HG03045 (cell line): Measurements from ENCODE around the gene MUSTN1.

Experiments
- ATAC-seq: cut with Tn5 transposase; IDR thresholded peaks from one replicate; pipeline ENCODE4 v1.9.1; 2021; ENCODE audit warnings: mild to moderate bottlenecking, moderate library complexity; ENCODE audit not compliant: unreplicated experiment

Gene MUSTN1

DNA sequence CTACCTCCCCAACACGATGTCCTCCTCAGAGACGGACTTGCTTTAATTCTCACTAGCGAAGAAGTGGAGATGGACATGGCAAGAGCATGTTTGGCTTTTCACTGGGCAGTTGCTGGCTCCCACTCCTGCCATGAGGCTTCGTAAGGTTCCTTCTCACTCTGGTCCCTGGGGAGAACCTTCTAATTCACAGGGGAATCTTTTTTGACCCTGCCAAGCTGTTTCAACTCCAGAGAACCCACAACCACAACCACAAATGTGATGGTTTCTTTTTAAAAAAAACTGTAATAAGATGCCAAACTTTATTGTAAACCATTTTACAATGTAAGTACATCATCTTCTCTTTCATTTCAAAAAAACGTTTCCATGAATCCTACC is 1.6 kb upstream of the MUSTN1 start:
- no peak for ATAC-seq

DNA sequence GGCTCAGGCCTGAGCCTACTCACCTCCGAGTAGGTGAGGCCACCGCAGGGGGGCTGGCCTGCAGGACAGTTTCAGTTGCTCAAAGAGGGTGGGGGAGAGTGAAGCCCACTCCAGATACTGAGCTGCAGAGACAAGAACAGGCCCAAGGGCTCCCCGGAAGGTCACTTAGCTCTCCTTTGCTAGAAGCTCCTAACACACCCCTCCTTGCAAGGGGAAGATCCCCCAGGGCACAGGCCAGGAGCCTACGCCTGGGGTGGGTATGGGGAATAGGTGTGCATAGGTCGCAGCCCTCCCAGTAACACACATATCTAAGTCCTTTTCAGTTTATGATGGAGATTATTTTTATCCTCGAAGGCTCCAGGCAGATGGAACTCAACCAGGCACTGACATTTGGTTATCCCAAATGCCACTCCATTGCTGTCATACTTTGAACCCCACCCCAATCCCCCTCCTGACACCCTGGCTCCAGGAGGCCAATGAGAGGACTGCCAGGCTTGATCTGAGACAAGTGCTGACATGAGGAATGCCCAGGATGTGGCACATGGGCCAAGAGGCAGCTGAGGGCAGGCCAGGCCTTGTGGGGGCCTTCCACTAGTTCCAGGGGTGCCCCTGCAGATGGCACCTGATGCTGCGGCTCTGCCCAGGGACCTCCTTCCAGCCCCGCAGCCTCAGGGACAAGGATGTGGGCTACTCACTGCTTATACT is 1.1 kb upstream of the MUSTN1 start:
- ATAC-seq, result no peak

DNA sequence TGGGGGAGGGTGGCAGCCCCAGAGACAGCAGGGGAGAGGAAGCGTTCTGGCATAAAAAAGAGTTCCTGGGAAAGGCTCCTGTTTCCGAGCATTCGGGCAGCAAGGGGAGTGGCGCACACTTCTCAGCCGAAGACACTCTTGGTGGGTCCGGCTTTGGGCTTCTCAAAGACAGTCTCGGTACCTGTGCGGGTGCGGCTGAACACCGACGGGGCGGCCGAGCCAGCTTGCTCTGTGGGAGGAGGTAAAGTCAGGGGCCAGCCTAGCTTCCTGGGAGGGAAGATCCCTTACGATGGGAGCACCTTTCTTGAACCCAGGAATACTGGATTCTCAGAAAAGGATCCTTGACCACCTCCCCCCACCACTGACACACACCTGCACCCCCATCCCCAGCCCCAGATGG is 1.6 kb downstream of the MUSTN1 start:
- no peak for ATAC-seq

DNA sequence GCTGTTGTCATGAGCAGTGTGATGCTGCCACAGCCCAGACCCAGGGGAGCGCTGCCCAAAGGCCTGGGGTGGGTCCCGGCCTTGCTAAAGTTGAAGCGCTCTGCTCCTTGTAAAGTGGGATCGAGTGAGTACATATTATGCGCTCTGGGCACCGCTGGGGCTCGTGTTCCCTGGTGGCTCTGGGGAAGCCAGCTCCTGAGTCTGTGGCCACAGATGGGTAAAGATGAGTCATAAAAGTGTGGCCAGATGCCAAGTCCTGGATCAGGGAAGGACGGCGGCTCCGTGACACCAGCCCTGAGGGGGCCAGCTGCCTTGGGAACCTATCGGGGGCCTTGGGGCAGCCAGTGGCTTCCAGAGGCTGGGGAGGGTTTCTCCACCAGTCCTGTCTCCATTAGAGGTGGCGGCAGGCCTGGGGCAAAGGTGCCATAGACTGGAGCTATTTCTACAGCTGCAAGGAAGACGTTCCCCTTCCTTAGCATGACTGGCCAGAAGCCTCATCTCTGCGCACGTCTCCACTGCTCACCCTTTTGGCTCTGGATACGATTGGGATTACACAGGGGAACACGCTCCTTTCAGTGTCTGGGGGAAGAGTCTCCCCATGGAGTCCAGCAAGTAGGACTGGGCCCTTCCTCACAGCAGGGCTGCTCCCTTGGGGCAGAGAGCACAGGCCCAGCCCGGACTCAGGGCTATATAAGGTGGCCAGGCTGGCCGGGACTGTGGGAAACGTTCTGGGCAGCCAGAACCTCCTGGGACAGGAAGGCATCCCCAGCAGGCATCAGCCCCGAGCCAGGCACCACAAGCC is 3.1 kb downstream of the MUSTN1 start:
- ATAC-seq, result no peak

DNA sequence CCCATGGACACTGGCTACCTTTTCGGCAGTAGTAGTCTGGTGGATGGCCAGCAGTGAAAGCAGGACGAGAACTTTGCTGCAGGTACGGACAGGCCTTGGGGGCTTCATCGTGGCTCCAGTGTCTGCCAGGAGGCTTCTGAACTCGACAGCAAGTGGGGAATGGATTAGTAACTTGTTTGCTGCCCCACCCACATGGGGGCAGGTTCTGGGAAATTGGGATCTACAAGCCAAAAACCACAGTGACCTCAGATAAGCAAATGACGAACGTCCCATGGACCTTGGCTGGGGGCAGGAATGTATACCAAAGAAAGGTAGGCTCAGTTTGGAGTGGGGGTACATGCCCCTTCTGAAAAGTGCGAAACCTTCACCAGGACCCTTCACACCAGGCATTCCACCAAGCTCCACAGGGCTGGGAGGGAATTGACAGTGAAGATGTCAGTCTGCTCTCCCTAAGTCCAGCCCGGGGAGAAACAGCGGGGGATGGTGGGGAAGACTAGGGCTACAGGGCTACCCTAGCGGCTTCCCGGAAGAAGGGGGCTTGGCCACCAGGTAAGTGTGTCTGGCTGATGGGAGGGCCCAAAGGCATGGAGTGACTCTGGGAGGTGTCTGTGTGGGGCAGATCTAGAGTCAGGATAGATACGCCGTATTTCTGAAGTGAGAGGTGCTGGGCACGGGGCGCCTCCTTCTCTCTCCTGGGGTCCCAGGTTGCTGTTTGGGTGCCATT is 4.1 kb downstream of the MUSTN1 start, which contains the start of gene ITIH4:
TSS of gene ITIH4 (minus strand) at position 138 of the 724 bp plus-strand sequence. CDS start at position 108, 30 bp downstream.
- ATAC-seq, result no peak

DNA sequence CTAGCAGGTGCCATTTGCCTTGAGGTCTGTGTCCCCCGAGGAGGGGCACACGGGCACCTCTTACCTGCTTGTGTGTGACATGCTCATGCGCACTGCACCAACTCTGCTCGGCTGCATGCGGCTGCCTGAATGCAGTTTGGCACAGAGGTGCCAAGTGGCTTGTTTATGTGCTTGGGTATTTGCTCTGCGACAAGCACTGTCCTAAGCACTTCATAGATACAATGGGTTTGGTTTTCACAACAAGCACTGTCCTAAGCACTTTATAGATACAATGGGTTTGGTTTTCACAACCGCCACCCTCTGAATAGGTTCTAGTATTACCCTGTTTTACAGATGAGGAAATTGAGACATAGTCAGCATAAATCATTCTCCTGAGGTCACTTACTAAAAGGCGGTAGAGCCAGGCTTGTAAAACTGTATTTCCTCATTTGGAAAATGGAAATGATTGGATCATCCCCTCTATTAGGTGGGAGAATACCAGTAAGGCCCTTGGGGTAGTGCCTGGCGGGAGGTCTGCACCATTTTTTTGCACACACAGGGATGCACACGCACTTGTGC is 4.8 kb downstream of the MUSTN1 start:
- no peak for ATAC-seq

DNA sequence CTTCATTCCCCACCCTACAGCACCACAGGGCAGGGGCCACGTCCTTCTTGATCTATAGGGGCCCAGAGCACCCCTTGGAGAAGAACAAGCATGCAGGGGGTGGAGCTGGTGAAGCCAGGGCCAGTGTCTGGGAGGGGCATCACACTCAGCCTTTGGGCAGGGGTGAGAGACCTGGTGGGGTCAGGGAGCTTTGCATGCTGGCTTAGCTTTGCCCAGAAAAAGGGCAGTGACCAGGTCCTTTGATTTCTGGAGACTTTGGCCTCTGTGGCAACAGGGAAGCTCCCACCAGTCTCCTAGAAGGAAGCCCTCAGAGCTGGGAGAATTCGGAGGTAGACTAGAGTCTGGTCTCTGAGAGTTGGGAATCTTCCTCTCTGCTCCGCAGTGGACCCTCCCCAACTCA is 5.3 kb downstream of the MUSTN1 start:
- ATAC-seq, result no peak

DNA sequence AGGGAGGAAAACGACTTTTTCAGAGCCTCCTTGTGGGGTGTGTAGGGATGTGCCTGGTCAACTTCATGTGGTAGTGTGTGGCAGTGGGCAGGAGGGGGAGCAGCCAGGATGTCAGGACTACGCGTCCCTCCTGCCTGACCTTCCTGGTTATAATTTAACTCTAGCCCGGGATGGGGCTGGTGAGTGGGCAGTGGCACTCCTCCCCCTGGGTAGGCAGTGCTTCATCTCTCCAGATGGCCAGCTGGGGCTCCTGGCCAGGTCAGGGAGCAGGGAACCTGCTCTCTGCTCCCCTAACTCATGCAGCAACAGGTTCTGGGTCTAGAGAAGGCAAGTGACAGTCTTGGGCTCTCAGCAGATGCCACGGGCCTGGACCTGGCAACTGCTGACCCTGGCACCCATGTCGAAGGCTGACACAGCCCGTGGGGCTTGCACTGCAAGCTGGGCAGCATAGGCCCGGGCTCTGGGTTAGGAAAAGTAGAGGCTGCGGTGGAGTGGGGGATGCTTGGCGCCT is 6.9 kb downstream of the MUSTN1 start:
- no peak for ATAC-seq

DNA sequence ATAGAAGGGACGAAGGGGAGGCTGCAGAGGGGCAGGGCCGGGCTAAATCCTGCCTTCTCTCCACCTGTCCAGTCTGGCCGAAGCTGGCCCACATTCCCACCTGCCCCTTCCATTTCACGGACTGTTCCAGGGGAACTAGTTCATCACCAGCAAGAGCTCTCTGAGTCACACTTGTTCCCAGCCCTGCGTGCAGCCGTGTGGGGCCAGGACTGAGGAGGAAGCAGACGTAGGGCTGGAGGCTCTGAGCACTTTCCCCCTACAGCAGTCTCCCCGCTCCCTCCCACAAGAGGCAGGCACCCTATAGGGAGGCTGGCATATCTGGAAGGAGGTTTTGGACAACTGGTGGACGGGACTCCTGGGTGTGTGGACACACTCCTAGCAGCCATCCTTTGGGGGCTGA is 7.4 kb downstream of the MUSTN1 start:
- ATAC-seq, result no peak

DNA sequence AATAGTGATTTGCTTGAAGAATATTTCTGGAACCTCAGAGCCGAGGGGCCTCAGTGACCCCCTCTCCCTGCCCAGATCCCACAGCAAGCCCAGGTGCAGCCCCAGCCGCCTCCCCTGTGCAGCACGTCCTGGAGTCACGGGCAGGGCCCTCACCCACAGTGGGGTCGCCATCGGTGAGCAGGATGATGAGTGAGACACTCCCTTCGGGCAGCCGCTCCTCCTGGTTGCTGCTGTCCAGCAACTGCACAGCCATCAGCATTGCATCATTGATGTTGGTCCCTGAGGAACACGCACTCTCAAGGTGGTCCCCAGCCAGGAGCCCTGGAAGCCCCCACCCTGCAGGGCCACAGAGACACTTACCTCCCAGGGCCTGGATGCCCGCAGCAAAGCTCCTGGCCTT is 10.8 kb downstream of the MUSTN1 start:
- no peak for ATAC-seq

DNA sequence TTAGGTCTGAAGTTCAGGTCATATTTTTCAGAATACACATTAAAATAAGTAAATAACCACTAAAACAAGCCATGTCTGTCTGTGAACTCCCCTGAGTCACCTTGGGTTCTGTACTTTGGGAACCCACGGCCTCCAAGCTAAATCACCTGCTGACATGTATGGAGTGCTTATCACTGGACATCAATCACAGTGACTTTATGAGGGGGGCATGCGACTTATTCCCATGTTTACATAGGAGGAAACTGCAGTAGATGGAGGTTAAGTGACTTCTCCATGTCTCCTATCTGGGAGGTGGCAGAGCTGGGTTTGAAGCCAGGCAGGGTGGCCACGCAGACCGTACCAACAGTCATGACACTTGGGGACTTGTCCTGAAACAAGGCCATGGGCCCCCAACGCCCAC is 12.5 kb downstream of the MUSTN1 start:
- ATAC-seq, result no peak

DNA sequence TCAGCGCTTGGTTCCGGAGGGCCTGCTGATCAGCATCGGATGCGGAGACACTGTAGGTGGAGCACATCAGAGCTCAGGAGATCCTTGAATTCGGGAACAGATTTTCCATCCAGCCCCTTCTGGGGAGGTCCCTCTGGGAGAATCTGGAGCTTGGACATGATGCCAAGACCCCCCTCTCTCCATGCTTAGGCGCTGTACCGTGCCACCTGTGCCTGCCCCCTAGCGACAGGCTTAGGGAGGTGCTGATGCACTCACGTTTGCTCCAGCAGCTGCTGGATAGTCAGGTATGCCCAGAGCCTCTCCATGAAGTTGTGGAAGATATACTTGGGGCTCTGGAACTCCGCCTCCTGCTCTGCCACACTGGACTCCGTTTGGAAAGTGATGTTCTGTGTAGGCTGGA is 14.1 kb downstream of the MUSTN1 start:
- ATAC-seq, result no peak

DNA sequence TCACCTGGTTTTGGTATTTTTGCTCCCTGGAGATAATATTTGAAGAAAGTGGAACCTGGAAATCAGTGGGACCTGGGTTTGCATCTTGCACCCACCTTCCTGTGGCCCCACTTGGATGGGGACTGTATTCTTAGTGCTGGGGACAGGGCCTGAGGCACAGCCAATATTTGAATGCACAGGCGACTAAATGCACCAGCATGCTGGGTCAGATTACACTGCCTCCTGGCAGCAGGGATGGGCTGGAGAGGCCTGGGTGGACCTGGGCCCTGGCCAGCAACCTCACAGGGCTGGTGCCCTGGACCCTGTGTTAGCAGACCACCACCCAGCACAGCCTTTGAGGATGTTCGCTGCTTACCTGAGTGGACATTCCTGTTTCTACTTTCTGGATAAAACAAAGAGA is 14.9 kb downstream of the MUSTN1 start:
- no peak for ATAC-seq

DNA sequence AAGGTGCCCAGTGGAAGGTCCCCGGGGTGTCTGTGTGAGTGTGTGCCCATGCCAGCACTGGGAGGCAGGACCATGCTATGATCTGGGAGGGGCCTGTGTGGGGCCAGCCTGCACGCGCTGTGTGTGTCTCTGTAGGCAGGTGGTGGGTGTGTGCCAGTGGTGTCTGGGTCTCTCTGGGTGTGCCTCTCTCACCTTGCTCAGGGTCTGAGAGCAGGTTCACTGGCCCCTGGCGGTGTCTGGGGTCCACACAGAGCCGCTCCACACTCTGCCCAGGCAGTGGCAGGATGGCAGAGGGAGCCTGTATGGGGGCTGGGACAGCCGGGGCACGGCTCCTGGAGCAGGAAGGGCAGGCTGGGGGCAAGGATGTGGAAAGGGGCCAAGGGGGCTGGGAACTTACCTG is 17.0 kb downstream of the MUSTN1 start:
- no peak for ATAC-seq

DNA sequence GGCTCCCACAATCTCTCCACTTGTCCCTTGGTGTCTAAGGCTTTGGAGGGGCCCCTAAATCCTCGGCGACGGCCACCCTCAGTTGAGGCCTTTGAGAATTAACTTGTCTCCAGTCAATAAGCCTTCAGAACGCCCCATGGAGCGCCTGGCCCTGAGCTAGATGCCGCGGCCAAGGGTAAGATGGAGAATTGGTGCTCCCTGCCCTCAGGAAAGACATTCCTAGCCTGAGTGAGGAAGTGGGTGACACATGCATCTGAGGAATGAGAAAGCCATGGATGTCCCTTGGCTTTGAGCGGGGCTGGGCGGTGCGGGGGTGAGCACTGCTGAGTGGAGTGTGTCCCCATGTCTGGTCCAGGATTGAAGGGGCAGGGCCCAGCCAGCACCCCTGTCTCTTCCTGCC is 17.6 kb downstream of the MUSTN1 start:
- no peak for ATAC-seq

DNA sequence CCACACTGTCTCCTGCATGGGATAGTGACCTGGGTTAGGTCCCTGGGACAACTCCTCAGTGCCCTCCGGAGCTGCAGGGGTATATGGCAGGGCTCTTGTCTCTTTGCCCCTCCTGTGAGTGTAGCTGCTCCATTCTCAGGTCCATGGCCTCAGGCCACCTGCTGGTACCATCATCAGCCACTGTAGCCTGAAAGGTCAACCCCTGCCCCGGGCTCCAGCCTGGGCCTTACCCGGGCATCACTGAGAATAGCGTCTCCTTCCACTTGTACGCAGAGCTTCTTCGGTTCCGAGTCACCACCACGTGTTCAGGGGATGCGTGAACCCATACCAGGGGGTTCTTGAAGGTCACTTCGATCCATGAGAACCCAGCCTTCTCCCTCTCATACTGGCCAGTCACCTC is 18.2 kb downstream of the MUSTN1 start:
- ATAC-seq, result no peak

DNA sequence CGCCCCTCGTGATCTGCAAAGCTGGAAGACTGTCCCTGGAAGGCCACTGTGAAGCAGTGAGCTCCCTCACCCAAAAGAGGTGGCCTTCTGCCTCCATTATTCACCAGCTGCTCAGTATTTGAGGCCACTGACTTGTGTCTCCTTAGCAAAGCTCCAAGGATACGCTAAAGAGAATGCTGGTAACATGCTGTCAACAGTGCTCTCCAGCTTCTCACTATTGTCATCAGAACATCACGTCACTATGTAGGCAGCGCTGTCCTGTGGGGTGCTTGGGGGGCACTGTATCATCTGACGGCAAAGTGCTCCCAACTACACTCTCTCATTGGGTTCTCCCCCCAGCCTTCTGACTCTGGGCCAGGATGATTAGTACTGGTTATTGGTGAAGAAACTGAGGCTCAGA is 18.6 kb downstream of the MUSTN1 start:
- ATAC-seq, result no peak

DNA sequence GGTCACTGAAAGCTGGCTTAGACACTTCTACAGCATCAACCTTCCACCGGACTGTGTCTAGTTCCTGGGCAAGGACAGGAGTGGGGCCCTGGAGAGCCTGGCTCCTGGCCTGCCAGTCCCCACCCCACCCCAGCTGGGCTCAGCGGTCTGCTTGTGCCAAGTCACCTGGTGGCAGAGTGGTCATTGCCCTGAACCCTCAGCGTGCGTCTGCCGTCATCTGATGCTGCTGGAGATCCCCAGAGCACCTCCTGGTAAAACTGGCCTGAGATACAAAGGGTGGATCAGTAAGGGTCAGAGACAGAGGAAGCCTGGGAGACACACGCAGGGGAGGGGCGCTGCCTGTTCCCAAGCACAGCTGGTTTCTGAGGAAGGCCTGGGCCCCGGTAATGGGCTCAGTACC is 21.0 kb downstream of the MUSTN1 start:
- no peak for ATAC-seq

DNA sequence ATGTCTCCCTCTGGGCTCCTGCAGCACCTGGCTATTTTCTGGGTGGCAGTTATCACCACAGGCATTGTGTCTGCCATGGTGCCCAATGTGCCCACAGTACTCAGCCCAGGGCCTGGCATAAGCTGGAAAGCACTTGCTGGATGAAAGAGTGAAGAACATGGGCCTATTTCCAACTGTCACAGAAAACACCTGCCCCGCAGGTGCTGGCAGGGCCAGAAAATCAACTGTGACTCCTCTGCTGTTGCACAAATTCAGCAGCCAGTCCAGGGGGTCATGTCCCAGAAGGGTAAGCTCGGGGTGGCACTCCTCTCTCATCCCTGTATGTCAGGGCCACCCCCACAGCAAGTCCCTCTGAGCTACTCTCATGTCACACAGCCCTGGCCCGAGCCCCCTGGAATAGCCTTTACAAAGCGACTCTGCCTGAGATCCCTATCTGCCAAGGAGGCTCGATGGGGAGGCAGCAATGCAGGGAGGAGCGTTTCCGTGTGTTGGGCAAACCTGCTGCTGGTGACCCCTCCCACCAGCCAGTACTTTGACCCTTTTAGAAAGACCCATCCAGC is 23.3 kb downstream of the MUSTN1 start:
- ATAC-seq, result no peak

DNA sequence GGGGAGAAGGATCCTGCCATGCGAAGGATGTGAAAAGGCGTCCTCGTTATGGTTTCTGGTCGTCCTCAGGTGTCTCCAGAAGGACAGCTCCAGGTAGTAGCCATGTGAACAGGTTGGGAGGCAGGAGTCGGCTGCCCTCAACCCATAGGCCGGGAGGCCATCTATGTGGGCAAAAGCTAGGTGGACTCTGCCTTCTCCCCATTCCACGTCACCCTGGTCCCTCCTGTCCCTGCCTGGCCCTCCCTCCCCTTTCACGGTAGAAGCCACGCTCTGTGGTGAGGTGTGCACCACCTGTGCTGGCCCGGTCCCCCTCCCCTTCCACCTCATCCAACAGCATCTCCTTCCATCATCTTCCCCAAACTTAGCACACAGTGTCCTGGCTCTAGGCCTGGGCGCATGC is 23.9 kb downstream of the MUSTN1 start:
- ATAC-seq, result no peak
